ENCODE results near the gene PPP2R1A.

DNA sequence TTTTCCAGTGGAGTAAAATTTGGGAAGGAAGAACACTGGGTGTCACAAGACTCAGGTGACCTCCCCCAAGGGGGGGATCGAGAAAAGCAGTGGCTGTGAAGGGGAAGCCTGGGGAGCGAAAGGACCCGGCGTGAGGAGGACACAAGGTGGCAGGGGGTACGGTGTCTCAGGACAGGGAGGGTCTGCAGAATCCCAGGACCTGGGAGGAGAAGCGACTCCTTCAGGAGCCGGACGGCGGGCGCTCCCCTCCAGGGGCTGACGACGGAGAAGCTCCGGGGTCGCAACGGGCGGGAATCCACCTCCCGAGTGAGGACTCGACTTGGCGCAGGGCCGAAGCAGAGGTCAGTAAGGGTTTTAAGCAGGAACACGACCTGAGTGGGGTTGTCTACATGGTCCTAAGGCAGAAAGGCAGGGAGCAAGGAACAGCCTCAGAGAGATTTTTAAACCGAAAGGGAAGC is 19.0 kb upstream of the PPP2R1A start:
- TF ChIP-seq, protein P1, sequence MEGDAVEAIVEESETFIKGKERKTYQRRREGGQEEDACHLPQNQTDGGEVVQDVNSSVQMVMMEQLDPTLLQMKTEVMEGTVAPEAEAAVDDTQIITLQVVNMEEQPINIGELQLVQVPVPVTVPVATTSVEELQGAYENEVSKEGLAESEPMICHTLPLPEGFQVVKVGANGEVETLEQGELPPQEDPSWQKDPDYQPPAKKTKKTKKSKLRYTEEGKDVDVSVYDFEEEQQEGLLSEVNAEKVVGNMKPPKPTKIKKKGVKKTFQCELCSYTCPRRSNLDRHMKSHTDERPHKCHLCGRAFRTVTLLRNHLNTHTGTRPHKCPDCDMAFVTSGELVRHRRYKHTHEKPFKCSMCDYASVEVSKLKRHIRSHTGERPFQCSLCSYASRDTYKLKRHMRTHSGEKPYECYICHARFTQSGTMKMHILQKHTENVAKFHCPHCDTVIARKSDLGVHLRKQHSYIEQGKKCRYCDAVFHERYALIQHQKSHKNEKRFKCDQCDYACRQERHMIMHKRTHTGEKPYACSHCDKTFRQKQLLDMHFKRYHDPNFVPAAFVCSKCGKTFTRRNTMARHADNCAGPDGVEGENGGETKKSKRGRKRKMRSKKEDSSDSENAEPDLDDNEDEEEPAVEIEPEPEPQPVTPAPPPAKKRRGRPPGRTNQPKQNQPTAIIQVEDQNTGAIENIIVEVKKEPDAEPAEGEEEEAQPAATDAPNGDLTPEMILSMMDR (IDR thresholded peaks at IDR 0.05), result no peak
- TF ChIP-seq POLR2AphosphoS5 (IDR thresholded peaks at IDR 0.05; ENCODE audit: insufficient read depth in 1 of 2, low read depth in 1 of 2), result no peak
